ENCODE results near the gene SESN3.
A peak's percentile ranks its signal among the peaks of the same experiment; 100 is the strongest.

The SESN3 gene

GRCh38 chr11:95148406-95148805 lies 82.6 kb downstream of the SESN3 start:
- no peak overlapping the region for H3K4me3 ChIP-seq (ENCODE audit: control insufficient read depth, low read depth, low read length)
- TF ChIP-seq, protein P1, sequence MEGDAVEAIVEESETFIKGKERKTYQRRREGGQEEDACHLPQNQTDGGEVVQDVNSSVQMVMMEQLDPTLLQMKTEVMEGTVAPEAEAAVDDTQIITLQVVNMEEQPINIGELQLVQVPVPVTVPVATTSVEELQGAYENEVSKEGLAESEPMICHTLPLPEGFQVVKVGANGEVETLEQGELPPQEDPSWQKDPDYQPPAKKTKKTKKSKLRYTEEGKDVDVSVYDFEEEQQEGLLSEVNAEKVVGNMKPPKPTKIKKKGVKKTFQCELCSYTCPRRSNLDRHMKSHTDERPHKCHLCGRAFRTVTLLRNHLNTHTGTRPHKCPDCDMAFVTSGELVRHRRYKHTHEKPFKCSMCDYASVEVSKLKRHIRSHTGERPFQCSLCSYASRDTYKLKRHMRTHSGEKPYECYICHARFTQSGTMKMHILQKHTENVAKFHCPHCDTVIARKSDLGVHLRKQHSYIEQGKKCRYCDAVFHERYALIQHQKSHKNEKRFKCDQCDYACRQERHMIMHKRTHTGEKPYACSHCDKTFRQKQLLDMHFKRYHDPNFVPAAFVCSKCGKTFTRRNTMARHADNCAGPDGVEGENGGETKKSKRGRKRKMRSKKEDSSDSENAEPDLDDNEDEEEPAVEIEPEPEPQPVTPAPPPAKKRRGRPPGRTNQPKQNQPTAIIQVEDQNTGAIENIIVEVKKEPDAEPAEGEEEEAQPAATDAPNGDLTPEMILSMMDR (IDR thresholded peaks at IDR 0.05; ENCODE audit: control insufficient read depth, insufficient read depth, low read depth, low read length, missing control alignments), result no peak
- no peak for DNase-seq (ENCODE audit: low read depth)

DNA sequence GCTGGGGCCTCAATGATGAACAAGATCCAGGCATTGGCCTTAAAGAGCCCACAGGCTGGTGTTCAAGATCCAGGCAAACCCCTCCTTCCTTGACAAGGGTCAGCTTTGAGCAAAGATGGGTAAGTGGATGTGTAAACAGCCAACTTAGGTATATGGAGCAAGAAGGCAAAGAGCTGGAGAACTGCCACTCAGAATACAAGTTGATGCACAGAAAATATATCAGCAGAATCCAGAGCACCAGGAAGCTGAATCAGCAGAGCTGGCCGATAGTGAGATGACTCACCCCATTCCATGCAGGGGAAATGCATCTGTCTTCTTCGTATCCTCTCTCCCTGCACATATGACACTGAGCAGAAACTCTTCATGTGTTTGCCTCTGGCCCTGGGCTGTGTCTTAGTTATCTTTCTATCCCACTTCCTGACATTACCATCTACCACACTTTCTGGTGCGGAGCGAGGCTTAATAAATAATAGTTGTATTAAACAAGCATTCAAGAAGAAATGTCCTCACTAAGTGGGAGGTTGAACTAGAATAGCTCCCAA lies 83.6 kb downstream of the SESN3 start:
- H3K4me3 ChIP-seq (ENCODE audit: control insufficient read depth, low read depth, low read length), result no peak overlapping the region
- peak; percentile 41 for DNase-seq (ENCODE audit: low read depth)

DNA sequence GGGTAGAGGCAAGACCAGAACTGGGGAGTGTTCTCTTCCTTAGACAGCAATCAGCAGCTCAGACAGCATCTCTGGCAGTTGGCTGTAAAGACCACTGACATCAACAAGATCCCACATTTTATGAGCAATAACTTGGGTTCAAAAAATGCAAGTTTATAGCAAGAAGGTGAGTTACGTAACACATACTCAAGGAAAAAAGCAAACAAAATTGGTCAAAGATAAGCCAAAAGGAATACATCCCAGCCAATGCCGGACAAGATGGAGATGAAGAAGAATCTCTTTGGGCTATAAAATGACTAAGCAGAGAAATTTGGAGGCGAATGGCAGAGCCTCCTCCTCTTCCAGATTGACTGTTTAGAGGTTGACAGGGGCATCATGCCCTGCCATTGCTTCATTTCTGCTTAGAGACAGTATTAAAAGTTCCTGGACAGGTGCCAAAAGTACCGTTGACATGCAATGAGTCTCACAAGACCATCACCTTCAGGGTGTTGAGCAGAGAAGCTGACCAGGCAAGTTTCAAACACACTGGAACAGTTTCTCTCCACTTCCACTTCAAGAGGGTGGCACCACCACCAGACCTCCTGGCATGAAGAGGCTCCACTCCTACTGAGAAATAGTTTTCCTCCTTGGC lies 85.5 kb downstream of the SESN3 start:
- no peak for DNase-seq (ENCODE audit: low read depth)
- no peak overlapping the region for H3K4me3 ChIP-seq (ENCODE audit: control insufficient read depth, low read depth, low read length)
- TF ChIP-seq, protein P1 (IDR thresholded peaks at IDR 0.05; ENCODE audit: control insufficient read depth, insufficient read depth, low read depth, low read length, missing control alignments), result no peak

More for the DNA sequence above, 83.6 kb downstream of the SESN3 start:
- TF ChIP-seq, protein P1 (IDR thresholded peaks at IDR 0.05; ENCODE audit: control insufficient read depth, insufficient read depth, low read depth, low read length, missing control alignments), result no peak

DNA sequence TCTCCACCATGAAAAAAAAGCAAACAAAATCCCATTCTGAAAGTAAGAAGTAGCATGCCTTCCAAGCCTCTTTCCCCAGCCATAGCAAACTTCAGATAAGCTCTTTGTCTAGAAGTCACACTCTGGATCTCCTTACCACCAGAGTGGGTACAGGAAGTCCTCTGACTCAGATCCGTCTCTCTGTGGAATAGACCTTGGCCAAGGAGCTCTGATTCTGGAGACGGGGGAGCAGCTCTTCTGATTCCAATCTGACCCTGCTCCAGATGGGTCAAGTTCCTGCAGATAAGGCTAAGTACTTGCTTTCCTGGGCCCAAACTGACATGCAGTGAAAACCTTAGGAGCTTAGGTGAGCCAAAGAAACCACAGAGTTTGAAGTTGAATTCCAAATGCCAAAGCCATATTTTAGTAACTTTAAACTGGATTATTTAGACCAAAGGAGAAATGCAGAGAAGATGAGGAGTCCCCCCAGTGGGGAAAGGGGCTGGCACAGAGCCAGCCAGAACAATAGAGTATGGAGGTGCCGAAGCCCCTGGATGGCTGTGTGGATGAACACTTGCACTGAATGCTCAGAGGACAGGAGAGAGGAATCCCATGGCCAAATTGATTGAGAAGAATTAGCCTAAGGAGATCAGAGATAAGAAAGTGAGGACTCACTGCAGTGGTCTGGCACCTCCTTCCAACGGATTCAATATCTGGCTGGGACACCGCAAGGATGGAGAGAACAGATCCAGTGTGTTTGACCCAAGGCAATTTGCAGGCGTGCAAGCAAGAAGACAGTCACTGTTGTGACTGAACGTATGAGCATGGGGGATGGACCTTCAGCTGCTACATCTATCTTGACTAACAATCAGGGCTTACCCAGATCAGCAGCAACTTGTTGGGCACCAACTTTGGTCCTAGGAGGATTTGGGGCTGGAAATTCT lies 86.4 kb downstream of the SESN3 start:
- DNase-seq (ENCODE audit: low read depth), result no peak
- TF ChIP-seq, protein P1 (IDR thresholded peaks at IDR 0.05; ENCODE audit: control insufficient read depth, insufficient read depth, low read depth, low read length, missing control alignments), result no peak
- H3K4me3 ChIP-seq (ENCODE audit: control insufficient read depth, low read depth, low read length), result no peak overlapping the region

DNA sequence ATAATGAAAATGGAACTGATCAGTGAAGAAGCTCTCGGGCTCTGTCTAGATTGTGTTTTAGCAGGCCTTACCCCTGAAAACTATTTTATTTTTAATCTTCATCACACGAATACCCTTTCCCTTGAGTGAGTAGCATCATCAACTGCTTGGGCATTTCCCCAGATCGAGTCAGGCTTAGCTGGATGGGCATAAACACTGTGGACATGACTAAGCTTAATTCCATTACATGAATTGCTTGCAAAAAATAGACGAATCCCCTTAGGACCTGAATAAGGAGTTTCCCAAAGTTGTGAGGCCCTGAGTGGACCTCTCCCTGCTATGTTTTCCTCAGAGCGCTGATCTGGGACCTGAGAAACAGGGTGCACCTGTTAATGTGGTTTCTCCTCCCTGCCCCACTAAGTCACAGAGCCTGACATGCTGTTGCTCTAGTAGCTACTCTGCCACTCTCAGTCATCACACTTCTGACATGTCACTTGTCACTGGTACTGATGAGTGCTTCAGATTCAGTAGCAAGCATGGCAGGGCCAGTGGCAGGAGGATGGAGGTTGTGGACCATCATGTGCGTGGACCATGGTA lies 87.8 kb downstream of the SESN3 start:
- TF ChIP-seq, protein P1 (IDR thresholded peaks at IDR 0.05; ENCODE audit: control insufficient read depth, insufficient read depth, low read depth, low read length, missing control alignments), result no peak
- no peak for DNase-seq (ENCODE audit: low read depth)
- no peak overlapping the region for H3K4me3 ChIP-seq (ENCODE audit: control insufficient read depth, low read depth, low read length)

DNA sequence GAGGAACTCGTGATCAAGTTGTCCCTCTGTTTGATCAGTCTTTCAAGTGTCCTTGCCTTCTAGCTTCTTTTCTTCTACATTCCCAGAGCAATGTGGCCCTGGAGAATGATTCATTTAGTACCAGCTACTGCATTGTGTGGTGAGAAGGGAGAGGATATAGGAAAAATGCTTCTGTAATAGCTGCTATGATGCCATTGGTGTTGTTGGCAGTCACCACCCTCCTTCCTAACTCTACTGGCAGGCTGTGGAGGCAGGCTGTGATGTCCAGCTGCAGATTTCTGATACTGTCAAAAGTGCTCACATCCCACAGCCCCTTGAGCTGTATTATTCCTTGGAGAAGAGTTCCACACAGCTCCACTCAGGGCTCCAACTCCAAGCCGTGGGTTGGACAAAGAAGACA lies 88.6 kb downstream of the SESN3 start:
- TF ChIP-seq, protein P1 (IDR thresholded peaks at IDR 0.05; ENCODE audit: control insufficient read depth, insufficient read depth, low read depth, low read length, missing control alignments), result no peak
- no peak for DNase-seq (ENCODE audit: low read depth)
- no peak overlapping the region for H3K4me3 ChIP-seq (ENCODE audit: control insufficient read depth, low read depth, low read length)
